GM12878 (cell line): ENCODE data around the gene PRX. TPM values are rescaled to one million over a fixed set of nuclear protein-coding genes. Genes with fewer than 3 reads are reported as not detected.
A peak's percentile ranks its signal among the peaks of the same experiment; 100 is the strongest.

Experiments
- BACH1 ChIP-seq: fragments of 450-650 bp; IDR thresholded peaks from 2 replicates; pipeline ENCODE4 v1.6.1; 2017; ENCODE audit warnings: mild to moderate bottlenecking, borderline replicate concordance
- BMI1 ChIP-seq: fragments of 450-650 bp; IDR thresholded peaks from 2 replicates; pipeline ENCODE4 v1.6.1; 2016; ENCODE audit warnings: mild to moderate bottlenecking, moderate library complexity, borderline replicate concordance
- EED ChIP-seq: sonication (generic); IDR thresholded peaks from 2 replicates; pipeline ENCODE4 v1.6.1; 2016; ENCODE audit warnings: antibody characterized with exemption, low read depth
- TAF1 ChIP-seq: IDR thresholded peaks from 2 replicates; pipeline ENCODE4 v1.6.1; 2011; ENCODE audit warnings: mild to moderate bottlenecking, low read depth, low read length, borderline replicate concordance
- TCF12 ChIP-seq: IDR thresholded peaks from 2 replicates; pipeline ENCODE4 v1.6.1; 2011; ENCODE audit warnings: low read depth, mild to moderate bottlenecking, low read length
- TCF3 ChIP-seq: IDR thresholded peaks from 2 replicates; pipeline ENCODE4 v1.6.1; 2012; ENCODE audit warnings: low read depth, mild to moderate bottlenecking, low read length, borderline replicate concordance; ENCODE audit not compliant: insufficient read depth
- TCF7 ChIP-seq: IDR thresholded peaks from 2 replicates; pipeline ENCODE4 v1.6.1; 2014; ENCODE audit warnings: antibody characterized with exemption, borderline replicate concordance
- ZNF24 ChIP-seq: fragments of 450-650 bp; IDR thresholded peaks from 2 replicates; pipeline ENCODE4 v1.6.1; 2017; ENCODE audit warnings: antibody characterized with exemption, mild to moderate bottlenecking
- ZSCAN29 ChIP-seq: fragments of 450-650 bp; IDR thresholded peaks from 2 replicates; pipeline ENCODE4 v1.6.1; 2017; ENCODE audit warnings: mild to moderate bottlenecking, moderate library complexity
- polyA plus RNA-seq, 11 experiments: library from polyadenylated mRNA; depleted of rRNA in 4 of 11; unstranded in 6 of 11; stranded (reverse) in 5 of 11; fragments of >200 nt; fragmentation: Nextera tagmentation in 4 of 11; fragmentation: Illumina TruSeq in 1 of 11; extraction: Ambion mirVana in 4 of 11; extraction: Trizol in 1 of 11; gene quantifications; 1 replicate in 1 of 11; 2 replicates in 10 of 11; pipeline versions ENCODE4 v1.2.1 to v1.2.3, GENCODE V29; 2011 to 2016; ENCODE audit warnings: inconsistent platforms in 2 of 11, missing spikeins in 2 of 11, low read depth in 1 of 11
- total RNA-seq, 4 experiments: library from RNA; depleted of rRNA in 3 of 4; stranded (reverse); fragments of >200 nt in 3 of 4; fragmentation: Illumina TruSeq in 1 of 4; extraction: Trizol in 1 of 4; gene quantifications; 2 replicates each; pipeline versions ENCODE4 v1.2.1 to v1.2.3, GENCODE V29; 2013 to 2021
- TF ChIP-seq, protein P1 (sequence below): fragments of 450-650 bp; IDR thresholded peaks from 2 replicates; pipeline ENCODE4 v1.6.1; 2017; ENCODE audit warnings: low read depth, mild to moderate bottlenecking, moderate library complexity
- TF ChIP-seq, protein P2 (sequence below): fragments of 450-650 bp; IDR thresholded peaks from 2 replicates; pipeline ENCODE4 v1.6.1; 2014; ENCODE audit warnings: mild to moderate bottlenecking
- TF ChIP-seq, protein P3 (sequence below): fragments of 450-650 bp; IDR thresholded peaks from 2 replicates; pipeline ENCODE4 v1.6.1; 2017; ENCODE audit warnings: mild to moderate bottlenecking, moderate library complexity
- TF ChIP-seq, protein P4 (sequence below): fragments of 450-650 bp; IDR thresholded peaks from 2 replicates; pipeline ENCODE4 v1.6.1; 2016; ENCODE audit warnings: mild to moderate bottlenecking
- TF ChIP-seq, protein P5 (sequence below): fragments of 450-650 bp; formaldehyde crosslinking; IDR thresholded peaks from 2 replicates; pipeline ENCODE4 v1.5.0; 2022; ENCODE audit warnings: mild to moderate bottlenecking, missing genetic modification characterization

PRX gene
- total and polyA plus RNA-seq, 10 of the 15 experiments (the other 5 are each of a cell fraction or from before 2014, with no cell fraction given): 0.02 to 1.4 (median 0.54) TPM; not detected in 1

DNA sequence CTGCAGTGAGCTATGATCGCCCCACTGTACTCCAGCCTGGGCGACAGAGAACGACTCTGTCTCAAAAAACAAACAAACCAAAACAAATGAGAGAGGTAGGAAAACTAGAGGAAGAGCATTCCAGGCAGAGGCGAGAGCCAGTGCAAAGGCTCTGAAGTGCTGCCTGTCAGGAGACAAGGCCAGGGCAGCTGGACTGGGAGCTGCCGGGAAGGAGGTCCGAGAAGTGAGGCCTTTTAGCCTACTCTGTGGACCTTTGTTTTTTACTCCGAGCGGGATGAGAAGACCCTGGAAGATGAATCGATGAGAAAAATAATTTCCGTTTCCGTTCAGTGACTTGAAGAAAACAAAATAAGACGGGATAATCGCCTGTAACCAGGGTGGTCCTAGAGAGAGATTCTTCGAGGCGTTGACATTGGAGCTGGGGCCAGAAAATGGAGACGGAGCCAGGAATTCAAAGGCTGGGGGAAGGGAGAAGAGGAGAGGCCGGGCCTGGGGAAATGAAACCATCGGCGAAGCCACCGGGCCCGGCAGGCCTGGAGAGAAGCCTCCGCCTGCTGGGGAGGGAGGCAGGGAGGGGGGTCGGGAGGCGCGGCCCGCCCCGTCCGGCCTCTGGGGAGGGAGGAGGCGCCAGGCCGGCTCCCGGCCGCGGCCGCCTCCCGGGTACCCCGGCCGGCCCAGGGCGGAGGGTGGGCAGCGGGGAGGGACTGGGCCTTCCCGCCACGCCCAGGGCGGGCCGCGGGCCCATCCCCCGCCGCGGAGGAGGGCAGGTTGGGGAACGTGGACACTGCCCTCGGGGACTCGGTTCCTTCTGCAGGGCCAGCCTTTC is 20.4 kb upstream of the PRX start (continued):
- TF ChIP-seq BMI1: no peak
- TF ChIP-seq ZSCAN29: no peak
- TF ChIP-seq TAF1: peak; percentile 85
- TF ChIP-seq EED: peak; percentile 58; the same call in 1 of the 2 replicates
- TF ChIP-seq BACH1: peak; percentile 39; the same call in 1 of the 2 replicates
- 0 out of 2 replicates have a peak, but pooled peaks have one; percentile 6 for TF ChIP-seq TCF3
- TF ChIP-seq, protein P1, sequence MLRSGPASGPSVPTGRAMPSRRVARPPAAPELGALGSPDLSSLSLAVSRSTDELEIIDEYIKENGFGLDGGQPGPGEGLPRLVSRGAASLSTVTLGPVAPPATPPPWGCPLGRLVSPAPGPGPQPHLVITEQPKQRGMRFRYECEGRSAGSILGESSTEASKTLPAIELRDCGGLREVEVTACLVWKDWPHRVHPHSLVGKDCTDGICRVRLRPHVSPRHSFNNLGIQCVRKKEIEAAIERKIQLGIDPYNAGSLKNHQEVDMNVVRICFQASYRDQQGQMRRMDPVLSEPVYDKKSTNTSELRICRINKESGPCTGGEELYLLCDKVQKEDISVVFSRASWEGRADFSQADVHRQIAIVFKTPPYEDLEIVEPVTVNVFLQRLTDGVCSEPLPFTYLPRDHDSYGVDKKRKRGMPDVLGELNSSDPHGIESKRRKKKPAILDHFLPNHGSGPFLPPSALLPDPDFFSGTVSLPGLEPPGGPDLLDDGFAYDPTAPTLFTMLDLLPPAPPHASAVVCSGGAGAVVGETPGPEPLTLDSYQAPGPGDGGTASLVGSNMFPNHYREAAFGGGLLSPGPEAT: peak; percentile 82
- no peak for TF ChIP-seq TCF7
- TF ChIP-seq, protein P2, sequence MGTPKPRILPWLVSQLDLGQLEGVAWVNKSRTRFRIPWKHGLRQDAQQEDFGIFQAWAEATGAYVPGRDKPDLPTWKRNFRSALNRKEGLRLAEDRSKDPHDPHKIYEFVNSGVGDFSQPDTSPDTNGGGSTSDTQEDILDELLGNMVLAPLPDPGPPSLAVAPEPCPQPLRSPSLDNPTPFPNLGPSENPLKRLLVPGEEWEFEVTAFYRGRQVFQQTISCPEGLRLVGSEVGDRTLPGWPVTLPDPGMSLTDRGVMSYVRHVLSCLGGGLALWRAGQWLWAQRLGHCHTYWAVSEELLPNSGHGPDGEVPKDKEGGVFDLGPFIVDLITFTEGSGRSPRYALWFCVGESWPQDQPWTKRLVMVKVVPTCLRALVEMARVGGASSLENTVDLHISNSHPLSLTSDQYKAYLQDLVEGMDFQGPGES: no peak
- TF ChIP-seq TCF12: 0 out of 2 replicates have a peak, but pooled peaks have one; percentile 7
- TF ChIP-seq, protein P3, sequence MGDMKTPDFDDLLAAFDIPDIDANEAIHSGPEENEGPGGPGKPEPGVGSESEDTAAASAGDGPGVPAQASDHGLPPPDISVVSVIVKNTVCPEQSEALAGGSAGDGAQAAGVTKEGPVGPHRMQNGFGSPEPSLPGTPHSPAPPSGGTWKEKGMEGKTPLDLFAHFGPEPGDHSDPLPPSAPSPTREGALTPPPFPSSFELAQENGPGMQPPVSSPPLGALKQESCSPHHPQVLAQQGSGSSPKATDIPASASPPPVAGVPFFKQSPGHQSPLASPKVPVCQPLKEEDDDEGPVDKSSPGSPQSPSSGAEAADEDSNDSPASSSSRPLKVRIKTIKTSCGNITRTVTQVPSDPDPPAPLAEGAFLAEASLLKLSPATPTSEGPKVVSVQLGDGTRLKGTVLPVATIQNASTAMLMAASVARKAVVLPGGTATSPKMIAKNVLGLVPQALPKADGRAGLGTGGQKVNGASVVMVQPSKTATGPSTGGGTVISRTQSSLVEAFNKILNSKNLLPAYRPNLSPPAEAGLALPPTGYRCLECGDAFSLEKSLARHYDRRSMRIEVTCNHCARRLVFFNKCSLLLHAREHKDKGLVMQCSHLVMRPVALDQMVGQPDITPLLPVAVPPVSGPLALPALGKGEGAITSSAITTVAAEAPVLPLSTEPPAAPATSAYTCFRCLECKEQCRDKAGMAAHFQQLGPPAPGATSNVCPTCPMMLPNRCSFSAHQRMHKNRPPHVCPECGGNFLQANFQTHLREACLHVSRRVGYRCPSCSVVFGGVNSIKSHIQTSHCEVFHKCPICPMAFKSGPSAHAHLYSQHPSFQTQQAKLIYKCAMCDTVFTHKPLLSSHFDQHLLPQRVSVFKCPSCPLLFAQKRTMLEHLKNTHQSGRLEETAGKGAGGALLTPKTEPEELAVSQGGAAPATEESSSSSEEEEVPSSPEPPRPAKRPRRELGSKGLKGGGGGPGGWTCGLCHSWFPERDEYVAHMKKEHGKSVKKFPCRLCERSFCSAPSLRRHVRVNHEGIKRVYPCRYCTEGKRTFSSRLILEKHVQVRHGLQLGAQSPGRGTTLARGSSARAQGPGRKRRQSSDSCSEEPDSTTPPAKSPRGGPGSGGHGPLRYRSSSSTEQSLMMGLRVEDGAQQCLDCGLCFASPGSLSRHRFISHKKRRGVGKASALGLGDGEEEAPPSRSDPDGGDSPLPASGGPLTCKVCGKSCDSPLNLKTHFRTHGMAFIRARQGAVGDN: peak; percentile 65; the same call in 1 of the 2 replicates
- peak; percentile 37; the same call in 1 of the 2 replicates for TF ChIP-seq ZNF24
- TF ChIP-seq, protein P4, sequence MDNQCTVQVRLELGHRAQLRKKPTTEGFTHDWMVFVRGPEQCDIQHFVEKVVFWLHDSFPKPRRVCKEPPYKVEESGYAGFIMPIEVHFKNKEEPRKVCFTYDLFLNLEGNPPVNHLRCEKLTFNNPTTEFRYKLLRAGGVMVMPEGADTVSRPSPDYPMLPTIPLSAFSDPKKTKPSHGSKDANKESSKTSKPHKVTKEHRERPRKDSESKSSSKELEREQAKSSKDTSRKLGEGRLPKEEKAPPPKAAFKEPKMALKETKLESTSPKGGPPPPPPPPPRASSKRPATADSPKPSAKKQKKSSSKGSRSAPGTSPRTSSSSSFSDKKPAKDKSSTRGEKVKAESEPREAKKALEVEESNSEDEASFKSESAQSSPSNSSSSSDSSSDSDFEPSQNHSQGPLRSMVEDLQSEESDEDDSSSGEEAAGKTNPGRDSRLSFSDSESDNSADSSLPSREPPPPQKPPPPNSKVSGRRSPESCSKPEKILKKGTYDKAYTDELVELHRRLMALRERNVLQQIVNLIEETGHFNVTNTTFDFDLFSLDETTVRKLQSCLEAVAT: 0 out of 2 replicates have a peak, but pooled peaks have one; percentile 53
- TF ChIP-seq, protein P5, sequence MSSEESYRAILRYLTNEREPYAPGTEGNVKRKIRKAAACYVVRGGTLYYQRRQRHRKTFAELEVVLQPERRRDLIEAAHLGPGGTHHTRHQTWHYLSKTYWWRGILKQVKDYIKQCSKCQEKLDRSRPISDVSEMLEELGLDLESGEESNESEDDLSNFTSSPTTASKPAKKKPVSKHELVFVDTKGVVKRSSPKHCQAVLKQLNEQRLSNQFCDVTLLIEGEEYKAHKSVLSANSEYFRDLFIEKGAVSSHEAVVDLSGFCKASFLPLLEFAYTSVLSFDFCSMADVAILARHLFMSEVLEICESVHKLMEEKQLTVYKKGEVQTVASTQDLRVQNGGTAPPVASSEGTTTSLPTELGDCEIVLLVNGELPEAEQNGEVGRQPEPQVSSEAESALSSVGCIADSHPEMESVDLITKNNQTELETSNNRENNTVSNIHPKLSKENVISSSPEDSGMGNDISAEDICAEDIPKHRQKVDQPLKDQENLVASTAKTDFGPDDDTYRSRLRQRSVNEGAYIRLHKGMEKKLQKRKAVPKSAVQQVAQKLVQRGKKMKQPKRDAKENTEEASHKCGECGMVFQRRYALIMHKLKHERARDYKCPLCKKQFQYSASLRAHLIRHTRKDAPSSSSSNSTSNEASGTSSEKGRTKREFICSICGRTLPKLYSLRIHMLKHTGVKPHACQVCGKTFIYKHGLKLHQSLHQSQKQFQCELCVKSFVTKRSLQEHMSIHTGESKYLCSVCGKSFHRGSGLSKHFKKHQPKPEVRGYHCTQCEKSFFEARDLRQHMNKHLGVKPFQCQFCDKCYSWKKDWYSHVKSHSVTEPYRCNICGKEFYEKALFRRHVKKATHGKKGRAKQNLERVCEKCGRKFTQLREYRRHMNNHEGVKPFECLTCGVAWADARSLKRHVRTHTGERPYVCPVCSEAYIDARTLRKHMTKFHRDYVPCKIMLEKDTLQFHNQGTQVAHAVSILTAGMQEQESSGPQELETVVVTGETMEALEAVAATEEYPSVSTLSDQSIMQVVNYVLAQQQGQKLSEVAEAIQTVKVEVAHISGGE (CRISPR knock-in tag): no peak
